ENCODE results near the gene NRN1.
"Not testable (repeated sequence)": the region's sequence is repeated elsewhere in the genome, so short reads cannot be mapped to it uniquely, and the experiment has no call there.

NRN1 gene

DNA sequence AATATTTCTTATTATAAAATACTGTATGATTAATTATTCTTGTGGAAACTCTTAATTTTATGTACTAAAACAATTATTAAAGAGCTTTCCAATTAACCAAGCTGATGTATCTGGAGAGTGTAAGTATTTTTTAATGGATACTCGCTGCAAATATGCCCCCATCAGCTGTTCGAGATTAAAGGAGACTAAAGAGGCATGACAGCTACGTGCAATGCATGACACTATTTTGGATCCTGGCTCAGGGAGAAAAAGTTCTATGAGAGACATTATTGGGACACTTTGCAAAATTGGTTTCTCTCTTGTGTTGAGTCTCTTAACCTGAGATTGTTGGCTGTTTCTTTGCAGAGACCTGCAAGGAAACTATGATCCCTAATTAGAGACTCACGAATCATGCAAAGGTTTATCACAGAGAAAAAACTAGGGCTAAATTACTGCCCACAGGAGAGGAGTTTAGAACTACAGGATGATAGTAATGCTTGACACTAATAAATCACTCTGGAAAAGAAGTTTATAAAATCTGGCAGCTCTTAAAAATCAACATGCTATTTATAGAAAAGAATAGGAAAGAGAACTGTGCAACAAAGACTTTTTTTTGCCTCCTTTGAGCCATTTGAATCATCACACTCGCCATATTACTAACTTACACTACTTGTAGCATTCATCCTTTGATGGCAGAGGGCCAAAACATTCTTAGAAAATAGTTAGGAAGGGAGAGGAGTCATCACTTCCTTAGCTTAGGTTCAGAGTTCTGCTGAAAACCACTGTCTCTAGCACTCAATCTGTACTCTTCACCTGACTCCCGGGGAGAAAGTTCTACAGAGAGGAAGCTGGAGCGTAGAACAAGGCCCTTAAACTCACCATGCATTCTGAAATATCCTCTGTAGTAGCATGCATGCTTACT is 25.3 kb downstream of the NRN1 start:
- no peak for DNase-seq

DNA sequence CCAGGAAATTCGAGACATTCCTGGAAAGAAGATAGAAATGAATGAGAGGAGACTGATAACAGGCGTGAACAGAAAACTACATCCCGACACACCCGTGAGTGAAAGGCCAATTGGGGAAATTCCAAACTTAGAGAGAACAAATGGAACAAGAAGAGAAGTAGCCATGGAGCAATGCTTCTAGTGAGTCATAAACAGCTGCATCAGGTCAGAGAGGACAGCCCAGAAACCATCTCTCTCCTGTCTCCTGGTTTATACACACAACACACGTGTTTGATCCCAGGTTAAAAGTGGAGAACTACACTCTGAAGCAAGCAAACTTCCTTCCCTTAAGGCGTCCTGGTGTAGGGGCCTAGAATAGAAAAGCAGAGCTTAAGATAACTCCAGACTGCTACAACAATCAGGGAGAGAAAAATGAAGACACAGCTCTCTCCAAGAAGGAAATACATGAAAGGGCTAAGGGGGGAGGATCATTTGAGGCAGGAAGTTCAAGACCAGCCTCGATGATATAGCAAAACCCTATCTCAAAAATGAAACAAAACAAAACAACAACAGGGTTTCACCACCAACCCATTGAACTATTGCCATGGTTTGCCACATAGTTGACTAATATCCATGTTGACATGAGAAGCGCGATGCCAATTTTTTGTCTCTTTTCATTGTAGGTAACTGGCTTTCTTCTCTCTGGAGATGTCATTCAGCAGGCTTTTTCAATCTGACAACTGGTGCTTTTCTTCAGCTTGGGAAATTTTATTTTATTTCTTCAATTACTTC is 26.9 kb downstream of the NRN1 start:
- no peak for DNase-seq

DNA sequence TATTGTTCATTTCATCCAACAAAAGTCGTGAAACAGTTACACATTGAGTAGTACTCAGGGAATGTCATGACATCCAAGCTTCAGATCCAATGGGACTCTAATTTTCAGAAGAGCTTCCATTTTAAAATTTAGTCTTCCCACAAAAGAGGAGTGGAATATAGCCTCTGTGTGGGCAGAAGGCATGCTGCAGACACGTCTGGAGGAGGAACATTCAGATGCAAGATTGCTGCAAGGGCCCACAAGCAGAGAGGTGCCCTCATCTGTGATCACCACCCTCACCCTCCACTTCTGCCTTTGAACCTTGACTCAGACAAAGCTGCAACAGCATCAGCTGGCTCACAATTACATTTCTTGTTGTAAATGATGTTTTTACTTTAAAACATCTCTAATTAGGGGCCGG is 29.9 kb downstream of the NRN1 start:
- DNase-seq, result no peak

DNA sequence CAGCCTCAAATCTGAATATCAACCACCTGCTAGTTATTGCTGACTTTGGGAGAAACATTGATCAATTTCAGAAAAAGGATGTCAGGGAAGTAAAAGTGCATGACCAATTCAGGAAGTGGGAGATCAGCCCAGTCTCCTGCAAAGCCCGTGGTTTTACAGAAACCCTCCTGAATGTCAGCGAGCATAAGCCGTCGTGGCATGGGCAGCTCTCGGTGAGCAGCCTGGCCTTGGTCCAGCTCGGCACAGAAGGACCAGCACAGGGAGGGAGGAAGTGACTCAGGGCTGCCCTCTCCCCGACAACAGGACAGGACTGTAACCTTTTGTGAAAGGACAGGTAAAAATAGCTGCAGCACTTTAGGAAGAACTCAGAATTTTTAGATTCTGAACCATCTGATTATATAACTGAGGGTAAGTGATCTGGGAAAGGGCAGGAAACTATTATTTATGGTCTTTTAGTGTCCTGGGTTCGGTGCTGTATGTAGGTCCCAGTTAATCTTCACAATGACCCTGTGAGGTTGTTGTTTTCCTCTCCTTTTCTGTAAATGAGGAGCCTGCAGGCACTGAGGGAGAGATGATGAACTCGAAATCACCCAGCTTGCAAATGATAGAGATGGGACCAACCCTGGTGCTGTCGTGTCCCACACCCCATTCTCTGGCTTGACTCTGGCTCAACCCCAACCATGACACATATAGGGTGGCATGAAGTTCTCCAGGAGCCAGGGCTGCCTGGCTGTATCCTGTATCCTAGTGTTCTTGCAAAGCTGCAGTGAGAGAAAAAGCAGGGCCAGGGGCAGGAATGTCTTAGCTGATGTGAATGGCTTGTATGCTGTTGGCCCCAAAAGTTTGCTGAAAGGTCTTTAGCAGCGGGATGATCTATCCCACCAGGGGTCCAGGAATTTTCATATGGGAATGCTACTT is 37.6 kb downstream of the NRN1 start:
- no peak for DNase-seq

DNA sequence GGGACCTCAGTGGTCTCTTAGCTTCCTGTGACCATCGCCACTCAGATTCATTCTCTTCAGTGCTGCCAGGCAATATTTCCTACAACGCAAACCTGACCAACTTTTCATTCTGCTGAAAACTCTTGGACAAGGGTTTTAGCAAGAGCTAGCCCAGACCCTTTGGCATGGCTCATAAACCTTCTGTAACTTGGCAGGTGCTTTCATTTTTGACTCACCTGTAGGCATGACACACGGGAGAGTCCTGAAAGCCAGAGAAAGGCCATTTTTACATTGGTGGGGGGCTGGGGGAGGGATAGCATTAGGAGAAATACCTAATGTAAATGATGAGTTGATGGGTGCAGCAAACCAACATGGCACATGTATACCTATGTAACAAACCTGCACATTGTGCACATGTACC is 38.7 kb downstream of the NRN1 start:
- not testable (repeated sequence) for DNase-seq

DNA sequence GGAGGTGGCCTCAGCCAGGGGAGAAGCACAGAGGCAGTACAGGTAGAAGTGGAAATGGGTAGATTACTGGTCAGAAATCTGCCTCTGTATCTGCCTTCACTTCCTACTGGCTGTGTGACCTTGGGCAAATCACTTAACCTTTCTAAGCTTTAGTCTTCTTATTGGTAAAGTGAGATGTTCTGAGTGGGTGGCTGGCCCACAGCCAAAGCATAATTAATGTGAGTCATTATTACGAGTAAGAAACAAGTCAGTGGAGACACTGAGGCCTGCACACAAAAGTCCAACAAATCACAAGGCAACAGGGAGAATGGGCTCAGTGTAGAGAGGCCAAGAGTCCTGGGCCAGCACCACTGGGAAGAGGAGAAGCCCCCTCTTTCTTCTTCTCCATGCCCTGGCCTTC is 39.1 kb downstream of the NRN1 start:
- DNase-seq, result no peak

DNA sequence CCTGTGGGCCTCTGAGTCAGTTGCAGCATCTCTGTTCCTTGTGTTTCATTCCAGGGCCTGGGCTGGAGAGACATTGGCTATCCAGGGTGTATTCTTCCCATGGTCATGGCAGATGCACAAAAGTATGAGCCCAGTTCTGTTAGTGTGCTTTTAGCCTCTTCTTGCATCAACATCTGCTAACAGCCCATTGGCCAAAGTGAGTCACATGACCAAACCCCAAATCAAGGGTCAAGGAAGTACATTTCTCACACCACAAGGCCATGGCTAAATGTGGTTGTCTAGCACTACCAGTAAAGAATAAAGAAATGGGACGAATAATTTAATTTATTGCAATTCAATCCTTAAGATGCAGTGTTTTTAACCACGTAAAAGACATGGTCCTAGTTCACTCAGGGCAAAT is 43.9 kb downstream of the NRN1 start:
- no peak for DNase-seq

DNA sequence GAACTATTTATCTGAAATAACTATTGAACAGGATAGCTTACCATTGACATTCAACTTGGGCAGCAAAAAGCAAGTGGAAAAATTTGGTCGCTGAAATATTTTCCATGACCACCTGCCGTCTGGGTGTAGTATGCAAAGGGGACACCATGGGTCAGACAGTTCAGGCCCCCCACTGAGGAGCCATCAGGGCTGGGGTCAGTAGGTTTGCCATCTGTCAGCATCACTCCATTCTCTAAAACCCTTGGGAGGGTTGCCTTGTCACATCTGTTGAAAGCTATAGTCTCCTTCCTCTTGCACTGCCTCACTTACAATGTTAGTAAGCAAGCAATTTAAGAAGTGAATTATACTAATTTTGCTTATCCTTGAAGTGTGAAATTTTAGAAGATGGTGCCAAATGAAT is 44.9 kb downstream of the NRN1 start:
- no peak for DNase-seq

DNA sequence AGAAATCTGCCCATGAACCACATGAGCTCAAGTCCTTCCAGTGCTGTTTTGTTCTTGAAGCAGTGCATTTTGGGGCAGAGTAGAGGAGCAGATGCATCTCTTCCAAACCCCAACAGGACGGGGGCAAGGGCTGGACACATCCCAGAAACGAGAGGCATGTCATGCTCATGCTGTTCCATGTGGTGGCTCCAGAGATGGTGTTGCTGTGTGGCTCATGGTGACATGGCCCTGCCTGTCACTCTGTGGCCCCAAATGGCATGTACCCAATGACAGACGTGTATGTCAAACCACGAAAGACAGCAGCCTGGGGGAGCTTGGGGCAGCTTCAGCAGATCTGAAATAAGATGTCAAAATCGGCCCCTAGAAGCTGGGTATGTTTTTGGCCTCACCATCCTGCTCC is 46.3 kb downstream of the NRN1 start:
- no peak for DNase-seq

DNA sequence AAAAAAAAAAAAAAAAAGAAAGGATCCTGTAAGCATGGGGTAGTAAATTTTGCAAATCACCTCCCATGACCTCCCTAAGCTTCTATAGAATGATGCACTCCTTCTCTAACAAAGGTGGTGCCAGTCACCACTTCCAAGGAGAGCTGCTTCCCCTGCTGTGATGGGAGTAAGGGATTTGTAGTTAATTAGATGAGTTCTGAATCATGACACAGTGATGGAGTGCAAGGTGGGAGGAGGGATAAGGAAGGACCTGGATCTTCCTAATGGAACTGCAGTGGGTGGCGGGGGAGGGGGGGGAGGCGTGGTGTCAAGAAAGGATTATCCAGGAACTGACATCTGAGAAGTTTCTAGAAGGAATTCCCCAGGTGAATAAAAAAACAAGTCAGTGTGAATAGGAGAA is 47.8 kb downstream of the NRN1 start:
- no peak for DNase-seq

DNA sequence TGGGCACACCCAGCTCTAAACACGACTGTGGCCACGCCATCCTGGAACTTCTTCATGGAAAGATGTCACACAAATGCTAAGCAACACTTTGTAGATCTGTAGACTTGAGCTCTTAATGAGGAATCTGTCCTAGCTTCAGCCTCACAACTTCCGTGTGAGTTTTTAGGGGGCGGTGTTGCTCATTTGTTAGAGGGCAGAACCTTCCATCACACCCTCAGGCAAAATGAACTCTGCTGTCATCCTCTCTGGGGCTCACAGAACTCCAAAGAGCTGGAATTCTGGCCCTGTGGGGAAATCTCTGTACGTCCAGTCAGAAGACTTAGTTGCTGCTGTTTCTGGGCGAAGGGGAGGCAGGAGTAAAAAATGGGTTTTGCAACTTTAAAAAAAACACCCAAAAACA is 49.8 kb downstream of the NRN1 start:
- no peak for DNase-seq

DNA sequence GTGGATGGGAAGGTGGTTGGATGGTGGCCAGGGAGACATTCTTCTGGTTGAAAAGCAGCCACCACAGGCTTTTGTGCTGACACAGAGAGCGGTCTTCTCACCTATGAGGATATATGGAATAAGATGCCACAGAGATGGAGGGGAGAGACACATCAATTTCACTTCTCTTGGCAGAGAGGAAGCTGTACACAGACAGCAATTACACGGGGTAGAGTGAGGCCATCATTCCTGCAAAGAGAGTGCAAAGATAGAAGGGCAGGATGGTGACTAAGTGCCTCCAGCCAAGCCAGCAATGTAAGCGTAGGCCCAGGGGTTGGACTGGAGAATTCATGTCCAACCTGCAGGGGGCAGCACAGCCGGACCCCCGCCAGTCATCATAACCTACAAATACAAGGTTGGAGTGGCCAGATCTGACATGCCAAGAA is 56.4 kb downstream of the NRN1 start:
- DNase-seq, result no peak
